ENCODE results near the gene PLSCR3. TPM values are rescaled to one million over a fixed set of nuclear protein-coding genes. Genes with fewer than 3 reads are reported as not detected.

The PLSCR3 gene
- total and polyA plus RNA-seq, 2 experiments from 2014 or later: 30.0 to 34.3 TPM

- H3K27ac ChIP-seq (ENCODE audit: low read depth): no peak overlapping the region
- Mint-ChIP-seq H3K27ac (no peak overlapping the region), H3K4me1 (peaks cover 20% of the 10 kb centered on the region), H3K27me3 (ENCODE audit: insufficient read depth, low read depth, poor library complexity) (peaks cover 21% of the 10 kb centered on the region), H3K4me3 (no peak overlapping the region; the same call in 2 of the 3 replicates), H3K36me3 (ENCODE audit: low read depth) (no peaks in the 10 kb centered on the region), H3K9me3 (no peaks in the 10 kb centered on the region)
- no peak for TF ChIP-seq ZNF331 (CRISPR knock-in tag; IDR thresholded peaks at IDR 0.05; ENCODE audit: low read depth)
- no peak for TF ChIP-seq REST (IDR thresholded peaks at IDR 0.05; ENCODE audit: unreplicated experiment)
- TF ChIP-seq NANOG (IDR thresholded peaks at IDR 0.05; ENCODE audit: borderline replicate concordance): no peak
- TF ChIP-seq STAT1 (IDR thresholded peaks at IDR 0.05; ENCODE audit: unreplicated experiment): no peak
- no peak for TF ChIP-seq ETS1 (IDR thresholded peaks at IDR 0.05)
- no peak for TF ChIP-seq CTCF (conservative IDR thresholded peaks at IDR 0.05; ENCODE audit: low read depth in 2 of 2)
- no peak for TF ChIP-seq ZNF114 (CRISPR knock-in tag; IDR thresholded peaks at IDR 0.05)
- no peak for TF ChIP-seq CREB1 (CRISPR knock-in tag; IDR thresholded peaks at IDR 0.05; ENCODE audit: low read depth)
- H3K9me2 ChIP-seq (ENCODE audit: insufficient read depth): no peaks in the 10 kb centered on the region
- ATAC-seq: no peak
- no peak overlapping the region for H3K4me2 ChIP-seq
- H3K4me1 ChIP-seq (ENCODE audit: insufficient read depth): no peaks in the 10 kb centered on the region
- H3F3A ChIP-seq (replicated peaks; ENCODE audit: low read depth): no peaks in the 10 kb centered on the region
- H3K36me3 ChIP-seq (ENCODE audit: insufficient read depth): no peaks in the 10 kb centered on the region
- no peaks in the 10 kb centered on the region; the same call in 1 of the 2 replicates for H4K20me1 ChIP-seq (replicated peaks; ENCODE audit: insufficient read depth)
- H3K79me2 ChIP-seq (replicated peaks; ENCODE audit: insufficient read depth): no peaks in the 10 kb centered on the region
- H3K27me3 ChIP-seq (ENCODE audit: insufficient read depth): no peaks in the 10 kb centered on the region
- no peak overlapping the region for H3K4me3 ChIP-seq
- no peak for DNase-seq (ENCODE audit: low spot score)
- H2AFZ ChIP-seq: no peak overlapping the region
These were observed 29.4 kb upstream of the PLSCR3 start for GRCh38 chr17:7423679-7424078.

- H3K36me3 ChIP-seq (ENCODE audit: insufficient read depth): no peaks in the 10 kb centered on the region
- H3K4me2 ChIP-seq: no peak overlapping the region
- ATAC-seq: peak; percentile 19
- H3K27me3 Mint-ChIP-seq (ENCODE audit: insufficient read depth, low read depth, poor library complexity): peaks cover 17% of the 10 kb centered on the region
- H3K4me3 Mint-ChIP-seq: no peak overlapping the region
- no peaks in the 10 kb centered on the region for H3K9me3 Mint-ChIP-seq
- no peaks in the 10 kb centered on the region; the same call in 1 of the 2 replicates for H4K20me1 ChIP-seq (replicated peaks; ENCODE audit: insufficient read depth)
- H3K27me3 ChIP-seq (ENCODE audit: insufficient read depth): no peaks in the 10 kb centered on the region
- no peaks in the 10 kb centered on the region for H3K9me2 ChIP-seq (ENCODE audit: insufficient read depth)
- no peak overlapping the region for H2AFZ ChIP-seq
- H3K27ac ChIP-seq (ENCODE audit: low read depth): no peak overlapping the region
- H3K79me2 ChIP-seq (replicated peaks; ENCODE audit: insufficient read depth): no peaks in the 10 kb centered on the region
- H3F3A ChIP-seq (replicated peaks; ENCODE audit: low read depth): no peaks in the 10 kb centered on the region
- H3K27ac Mint-ChIP-seq: no peak overlapping the region
- no peaks in the 10 kb centered on the region for H3K4me1 ChIP-seq (ENCODE audit: insufficient read depth)
- DNase-seq (ENCODE audit: low spot score): no peak
- peaks cover 28% of the 10 kb centered on the region for H3K4me1 Mint-ChIP-seq
- H3K4me3 ChIP-seq: no peak overlapping the region
- peaks cover 9% of the 10 kb centered on the region; the same call in 2 of the 3 replicates for H3K36me3 Mint-ChIP-seq (ENCODE audit: low read depth)
- TF ChIP-seq REST (IDR thresholded peaks at IDR 0.05; ENCODE audit: unreplicated experiment) (no peak), POLR2AphosphoS5 (IDR thresholded peaks at IDR 0.05; ENCODE audit: low read depth) (no peak), EZH2 (IDR thresholded peaks at IDR 0.05; ENCODE audit: low read depth, unreplicated experiment) (no peak), JUNB (IDR thresholded peaks at IDR 0.05; ENCODE audit: unreplicated experiment) (no peak), ETS1 (IDR thresholded peaks at IDR 0.05) (no peak)
These were observed 26.9 kb upstream of the PLSCR3 start for GRCh38 chr17:7421186-7421585.

Measured in GM23338 (cell line).